ENCODE measurements around the gene GJA8. TPM values are rescaled to one million over a fixed set of nuclear protein-coding genes. Genes with fewer than 3 reads are reported as not detected.
"Not testable (repeated sequence)": the region's sequence is repeated elsewhere in the genome, so short reads cannot be mapped to it uniquely, and the experiment has no call there.

GJA8 gene
- polyA plus RNA-seq: not detected
- long read RNA-seq, donor 1: 0 reads
- long read RNA-seq, donor 2: 0 reads
- long read RNA-seq, donor 3: 0 reads
- long read RNA-seq, donor 4: 0 reads
- long read RNA-seq, donor 5: 0 reads
- long read RNA-seq, donor 6: 0 reads
- long read RNA-seq, donor 7: 0 reads
- long read RNA-seq, donor 8: 0 reads
- long read RNA-seq, donor 9: 0 reads
- long read RNA-seq, donor 10: 0 reads
- long read RNA-seq, donor 11: 0 reads

DNA sequence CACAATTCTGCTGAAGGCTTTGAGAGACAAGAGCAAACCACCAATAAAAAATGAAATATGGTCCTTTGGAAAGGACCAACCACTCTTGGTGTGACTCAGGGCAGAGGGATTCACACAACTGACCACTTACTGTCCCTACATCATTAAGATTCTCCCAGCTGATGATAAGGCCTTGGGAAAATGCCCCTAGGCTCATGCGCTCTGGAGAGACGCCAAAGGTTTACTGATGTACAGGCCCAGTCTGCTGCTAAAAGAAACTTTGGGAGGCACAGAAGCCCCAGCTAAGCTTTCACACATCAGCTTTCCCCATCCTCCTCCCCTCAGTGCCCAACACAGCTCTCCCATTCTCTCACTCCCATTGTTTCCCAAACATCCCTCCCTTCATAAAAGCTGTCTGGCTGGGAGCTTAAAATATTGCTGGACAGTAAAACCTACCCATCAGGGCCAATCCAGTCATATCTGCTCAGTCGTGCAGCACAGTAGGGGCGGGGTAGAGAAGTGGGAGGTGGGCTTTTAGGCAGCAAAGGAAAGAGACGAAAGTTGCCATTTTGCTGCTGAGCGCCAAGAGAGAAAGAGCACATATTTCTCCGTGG lies at the start of gene GJA8:
GJA8 (plus strand) TSS at position 543 of the 593 bp plus-strand sequence. CDS start 5,161 bp downstream, outside the sequence.
- no peak for DNase-seq
- Histone ChIP-seq H3K36me3 (ENCODE audit: control insufficient read depth, insufficient read depth, low read length) (no peaks in the 10 kb centered on the region), H3K27me3 (ENCODE audit: control insufficient read depth, insufficient read depth, low read length) (peaks cover 3% of the 10 kb centered on the region), H3K9me3 (ENCODE audit: control insufficient read depth, low read depth, low read length) (no peaks in the 10 kb centered on the region), H3K27ac (ENCODE audit: low read length) (no peak within 1 kb of the TSS), H3K4me1 (ENCODE audit: control insufficient read depth, insufficient read depth, low read length) (no peaks in the 10 kb centered on the region), H3K4me3 (ENCODE audit: low read length) (no peak within 1 kb of the TSS)
- no CpG with 5 or more reads among the region's 7 CpGs for WGBS (ENCODE audit: insufficient coverage, low lambda C conversion rate)

DNA sequence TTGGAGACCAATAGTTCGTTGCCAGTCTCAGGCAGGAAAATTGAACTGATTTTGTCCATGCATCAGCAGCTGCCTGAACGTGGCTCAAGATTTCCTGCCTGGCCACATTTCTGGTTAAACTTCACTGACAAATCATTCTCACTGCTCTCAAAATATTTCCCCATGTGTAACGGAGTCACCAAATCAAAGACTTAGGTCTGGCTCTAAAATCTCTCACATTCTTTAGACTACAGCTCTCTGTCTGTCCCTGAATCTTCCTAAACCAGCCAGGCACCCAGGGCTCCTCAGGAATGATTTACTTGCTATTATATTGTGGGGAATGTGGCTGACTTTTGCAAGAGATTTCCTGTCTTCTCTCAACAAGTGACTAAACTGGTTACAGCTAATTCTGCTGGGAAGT lies 49.2 kb upstream of the GJA8 start:
- H3K4me1 ChIP-seq (ENCODE audit: control insufficient read depth, insufficient read depth, low read length): no peaks in the 10 kb centered on the region

DNA sequence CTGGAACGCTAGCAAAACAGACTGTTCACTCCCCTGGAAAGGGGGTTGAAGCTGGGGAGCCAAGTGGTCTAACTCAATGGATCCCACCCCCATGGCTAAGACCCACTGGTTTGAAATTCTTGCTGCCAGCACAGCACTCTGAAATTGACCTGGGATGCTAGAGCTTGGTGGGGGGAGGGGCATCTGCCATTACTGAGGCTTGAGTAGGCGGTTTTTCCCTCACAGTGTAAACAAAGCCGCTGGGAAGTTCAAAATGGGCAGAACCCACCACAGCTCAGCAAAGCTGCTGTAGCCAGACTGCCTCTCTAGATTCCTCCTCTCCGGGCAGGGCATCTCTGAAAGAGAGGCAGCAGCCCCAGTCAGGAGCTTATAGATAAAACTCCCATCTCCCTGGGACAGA lies 47.6 kb upstream of the GJA8 start:
- H3K27me3 ChIP-seq (ENCODE audit: control insufficient read depth, insufficient read depth, low read length); H3K36me3 ChIP-seq (ENCODE audit: control insufficient read depth, insufficient read depth, low read length); H3K4me3 ChIP-seq (ENCODE audit: low read length); H3K27ac ChIP-seq (ENCODE audit: low read length); H3K9me3 ChIP-seq (ENCODE audit: control insufficient read depth, low read depth, low read length); H3K4me1 ChIP-seq (ENCODE audit: control insufficient read depth, insufficient read depth, low read length); DNase-seq: not testable (repeated sequence)
- no CpG with 5 or more reads among the region's 4 CpGs for WGBS (ENCODE audit: insufficient coverage, low lambda C conversion rate)

More for the DNA sequence above, 49.2 kb upstream of the GJA8 start:
- DNase-seq: no peak
- H3K9me3 ChIP-seq (ENCODE audit: control insufficient read depth, low read depth, low read length): no peaks in the 10 kb centered on the region
- H3K27ac ChIP-seq (ENCODE audit: low read length): no peak overlapping the region
- H3K4me3 ChIP-seq (ENCODE audit: low read length): no peak overlapping the region
- no peaks in the 10 kb centered on the region for H3K27me3 ChIP-seq (ENCODE audit: control insufficient read depth, insufficient read depth, low read length)
- no peaks in the 10 kb centered on the region for H3K36me3 ChIP-seq (ENCODE audit: control insufficient read depth, insufficient read depth, low read length)
- no CpG with 5 or more reads among the region's 3 CpGs for WGBS (ENCODE audit: insufficient coverage, low lambda C conversion rate)

DNA sequence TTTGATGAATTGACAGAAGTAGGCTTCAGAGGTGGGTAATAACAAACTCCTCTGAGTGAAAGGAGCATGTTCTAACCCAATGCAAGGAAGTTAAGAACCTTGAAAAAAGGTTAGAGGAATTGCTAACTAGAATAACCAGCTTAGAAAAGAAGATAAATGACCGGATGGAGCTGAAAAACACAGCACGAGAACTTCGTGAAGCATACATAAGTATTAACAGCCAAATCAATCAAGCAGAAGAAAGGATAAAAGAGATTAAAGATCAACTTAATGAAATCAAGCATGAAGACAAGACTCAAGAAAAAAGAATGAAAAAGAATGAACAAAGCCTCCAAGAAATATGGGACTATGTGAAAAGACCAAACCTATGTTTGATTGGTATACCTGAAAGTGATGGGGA lies 46.6 kb upstream of the GJA8 start:
- 90% methylated on average over 2 of the region's 3 CpGs for WGBS (ENCODE audit: insufficient coverage, low lambda C conversion rate)
- H3K9me3 ChIP-seq (ENCODE audit: control insufficient read depth, low read depth, low read length); DNase-seq; H3K4me1 ChIP-seq (ENCODE audit: control insufficient read depth, insufficient read depth, low read length); H3K27me3 ChIP-seq (ENCODE audit: control insufficient read depth, insufficient read depth, low read length); H3K36me3 ChIP-seq (ENCODE audit: control insufficient read depth, insufficient read depth, low read length); H3K27ac ChIP-seq (ENCODE audit: low read length); H3K4me3 ChIP-seq (ENCODE audit: low read length): not testable (repeated sequence)

DNA sequence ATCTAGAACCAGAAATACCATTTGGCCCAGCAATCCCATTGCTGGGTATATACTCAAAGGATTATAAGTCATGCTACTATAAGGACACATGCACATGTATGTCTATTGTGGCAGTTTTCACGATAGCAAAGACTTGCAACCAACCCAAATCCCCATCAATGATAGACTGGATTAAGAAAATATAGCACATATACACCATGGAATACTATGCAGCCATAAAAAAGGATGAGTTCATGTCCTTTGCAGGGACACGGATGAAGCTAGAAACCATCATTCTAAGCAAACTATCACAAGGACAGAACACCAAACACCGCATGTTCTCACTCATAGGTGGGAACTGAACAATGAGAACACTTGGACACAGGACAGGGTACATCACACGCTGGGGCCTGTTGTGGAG lies 35.4 kb upstream of the GJA8 start:
- H3K27me3 ChIP-seq (ENCODE audit: control insufficient read depth, insufficient read depth, low read length); H3K4me3 ChIP-seq (ENCODE audit: low read length); H3K36me3 ChIP-seq (ENCODE audit: control insufficient read depth, insufficient read depth, low read length); H3K4me1 ChIP-seq (ENCODE audit: control insufficient read depth, insufficient read depth, low read length); DNase-seq; H3K9me3 ChIP-seq (ENCODE audit: control insufficient read depth, low read depth, low read length); H3K27ac ChIP-seq (ENCODE audit: low read length): not testable (repeated sequence)
- 80% methylated on average over 1 of the region's 4 CpGs for WGBS (ENCODE audit: insufficient coverage, low lambda C conversion rate)

DNA sequence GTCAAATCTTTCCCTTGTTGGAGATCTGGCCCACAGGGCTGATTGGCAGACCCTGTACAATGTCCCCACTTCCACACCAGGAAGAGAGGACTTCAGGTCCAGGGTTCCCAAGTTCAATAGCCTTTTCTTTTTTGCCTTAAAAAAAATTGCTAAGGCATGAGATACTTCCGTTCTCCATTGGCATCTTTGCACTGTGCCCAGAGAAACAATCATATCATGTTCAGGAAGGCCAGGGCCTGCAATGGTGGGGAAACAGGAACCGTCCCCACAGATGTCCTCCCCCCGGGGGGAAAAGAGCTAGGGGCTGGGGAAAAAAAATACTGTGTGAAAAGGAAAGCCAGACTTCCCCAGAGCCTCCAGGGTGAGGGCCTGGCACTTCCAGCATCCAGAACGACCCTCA lies 24.6 kb upstream of the GJA8 start:
- Histone ChIP-seq H3K9me3 (ENCODE audit: control insufficient read depth, low read depth, low read length) (no peaks in the 10 kb centered on the region), H3K4me1 (ENCODE audit: control insufficient read depth, insufficient read depth, low read length) (no peaks in the 10 kb centered on the region), H3K27ac (ENCODE audit: low read length) (no peak overlapping the region), H3K36me3 (ENCODE audit: control insufficient read depth, insufficient read depth, low read length) (no peaks in the 10 kb centered on the region), H3K4me3 (ENCODE audit: low read length) (no peak overlapping the region), H3K27me3 (ENCODE audit: control insufficient read depth, insufficient read depth, low read length) (no peaks in the 10 kb centered on the region)
- 100% methylated on average over 1 of the region's 4 CpGs for WGBS (ENCODE audit: insufficient coverage, low lambda C conversion rate)
- DNase-seq: no peak

DNA sequence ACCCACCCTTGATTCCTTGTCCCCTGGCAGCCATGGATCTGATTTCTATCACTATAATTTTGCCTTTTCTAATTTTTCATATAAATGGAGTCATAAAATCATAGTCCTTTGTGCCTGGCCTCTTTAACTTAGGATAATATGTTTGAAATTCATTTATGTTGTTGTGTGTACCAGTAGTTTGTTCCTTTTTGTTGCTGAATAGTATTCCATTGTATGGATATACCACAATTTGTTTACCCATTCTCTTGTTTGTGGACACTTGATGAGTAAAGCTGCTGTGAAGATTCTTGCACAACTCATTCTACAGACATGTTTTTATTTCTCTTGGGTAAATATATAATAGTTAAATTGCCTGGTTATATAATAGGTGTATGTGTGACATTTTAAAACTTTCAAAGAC lies 22.7 kb upstream of the GJA8 start:
- Histone ChIP-seq H3K9me3 (ENCODE audit: control insufficient read depth, low read depth, low read length) (no peaks in the 10 kb centered on the region), H3K27ac (ENCODE audit: low read length) (no peak overlapping the region), H3K4me1 (ENCODE audit: control insufficient read depth, insufficient read depth, low read length) (no peaks in the 10 kb centered on the region), H3K27me3 (ENCODE audit: control insufficient read depth, insufficient read depth, low read length) (no peaks in the 10 kb centered on the region), H3K4me3 (ENCODE audit: low read length) (no peak overlapping the region), H3K36me3 (ENCODE audit: control insufficient read depth, insufficient read depth, low read length) (no peaks in the 10 kb centered on the region)
- no peak for DNase-seq

DNA sequence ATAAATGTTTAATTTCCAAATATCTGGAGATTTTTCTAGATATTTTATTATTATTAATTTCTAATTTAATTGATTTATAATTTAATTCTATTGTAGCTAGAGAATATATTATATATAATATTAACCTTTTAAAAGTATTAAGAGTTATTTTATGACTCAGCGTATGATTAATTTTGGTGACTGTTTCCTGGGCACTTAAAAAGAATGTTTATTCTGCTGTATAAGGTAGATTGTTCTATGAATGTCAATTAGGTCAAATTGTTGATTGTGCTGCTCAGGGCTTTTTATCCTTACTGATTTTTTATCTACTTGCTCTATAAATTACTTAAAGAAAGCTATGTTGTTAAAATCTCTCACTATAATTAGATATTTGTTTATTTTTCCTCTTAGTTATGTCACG lies 20.1 kb upstream of the GJA8 start:
- 67% methylated on average over 1 of the region's 2 CpGs for WGBS (ENCODE audit: insufficient coverage, low lambda C conversion rate)
- Histone ChIP-seq H3K36me3 (ENCODE audit: control insufficient read depth, insufficient read depth, low read length) (no peaks in the 10 kb centered on the region), H3K27ac (ENCODE audit: low read length) (no peak overlapping the region), H3K27me3 (ENCODE audit: control insufficient read depth, insufficient read depth, low read length) (no peaks in the 10 kb centered on the region), H3K9me3 (ENCODE audit: control insufficient read depth, low read depth, low read length) (no peaks in the 10 kb centered on the region), H3K4me1 (ENCODE audit: control insufficient read depth, insufficient read depth, low read length) (no peaks in the 10 kb centered on the region), H3K4me3 (ENCODE audit: low read length) (no peak overlapping the region)
- no peak for DNase-seq

DNA sequence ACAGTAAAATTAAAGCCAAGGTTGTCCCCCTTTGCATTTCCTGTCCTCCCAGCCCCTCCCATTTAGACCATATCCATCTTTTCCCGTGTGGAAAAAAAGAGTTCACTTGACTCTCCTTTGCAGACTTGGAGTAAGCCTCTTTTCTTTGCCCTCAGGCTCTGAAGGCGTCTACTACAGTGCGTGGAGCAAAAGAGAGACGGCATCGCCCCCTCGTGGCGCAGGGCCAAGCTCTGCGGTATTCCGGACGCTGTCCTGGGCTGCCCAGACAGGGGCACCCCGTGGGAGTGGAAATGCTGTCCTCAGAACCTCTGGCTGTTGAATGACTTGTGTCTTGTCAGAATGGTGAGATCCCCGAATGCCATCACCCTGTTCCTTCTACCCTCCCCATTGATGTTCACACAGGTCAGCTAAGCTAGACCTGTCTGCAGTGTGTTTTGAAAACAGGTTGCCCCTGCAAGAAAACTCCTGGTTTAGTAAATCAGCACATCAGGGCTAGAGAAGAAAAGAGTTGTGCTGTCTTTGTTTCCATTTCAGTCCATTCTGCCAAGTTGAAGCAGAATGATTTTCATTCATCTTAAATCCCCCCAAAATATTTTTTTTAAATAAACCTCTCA lies 12.3 kb upstream of the GJA8 start:
- Histone ChIP-seq H3K9me3 (ENCODE audit: control insufficient read depth, low read depth, low read length) (no peaks in the 10 kb centered on the region), H3K27ac (ENCODE audit: low read length) (no peak overlapping the region), H3K4me1 (ENCODE audit: control insufficient read depth, insufficient read depth, low read length) (no peaks in the 10 kb centered on the region), H3K27me3 (ENCODE audit: control insufficient read depth, insufficient read depth, low read length) (no peaks in the 10 kb centered on the region), H3K36me3 (ENCODE audit: control insufficient read depth, insufficient read depth, low read length) (no peaks in the 10 kb centered on the region), H3K4me3 (ENCODE audit: low read length) (no peak overlapping the region)
- WGBS (ENCODE audit: insufficient coverage, low lambda C conversion rate): no CpG with 5 or more reads among the region's 12 CpGs
- peak; percentile 57 to 63 for DNase-seq

DNA sequence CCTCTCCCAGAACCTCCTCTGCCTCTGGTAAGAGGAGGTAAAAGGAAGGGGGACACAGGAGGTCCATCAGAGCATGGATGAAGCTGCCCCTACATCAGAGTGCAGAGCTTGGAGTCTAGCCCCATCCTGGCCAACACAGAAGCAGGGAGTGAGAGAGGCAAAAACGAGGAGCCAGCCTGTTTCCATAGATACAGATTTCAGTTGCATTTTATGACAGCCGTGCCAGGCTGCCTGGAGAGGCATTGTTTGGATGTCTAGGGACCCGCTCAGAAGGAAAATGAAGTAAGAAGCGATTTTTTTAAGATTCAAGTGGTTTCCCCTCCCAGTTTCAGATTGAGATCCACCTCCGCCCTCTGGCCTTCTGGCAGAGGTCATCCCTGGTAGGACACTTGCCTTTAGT lies 11.5 kb upstream of the GJA8 start:
- Histone ChIP-seq H3K27ac (ENCODE audit: low read length) (no peak overlapping the region), H3K27me3 (ENCODE audit: control insufficient read depth, insufficient read depth, low read length) (no peaks in the 10 kb centered on the region), H3K9me3 (ENCODE audit: control insufficient read depth, low read depth, low read length) (no peaks in the 10 kb centered on the region), H3K4me1 (ENCODE audit: control insufficient read depth, insufficient read depth, low read length) (no peaks in the 10 kb centered on the region), H3K4me3 (ENCODE audit: low read length) (no peak overlapping the region), H3K36me3 (ENCODE audit: control insufficient read depth, insufficient read depth, low read length) (no peaks in the 10 kb centered on the region)
- WGBS (ENCODE audit: insufficient coverage, low lambda C conversion rate): no CpG with 5 or more reads among the region's 5 CpGs
- no peak for DNase-seq

DNA sequence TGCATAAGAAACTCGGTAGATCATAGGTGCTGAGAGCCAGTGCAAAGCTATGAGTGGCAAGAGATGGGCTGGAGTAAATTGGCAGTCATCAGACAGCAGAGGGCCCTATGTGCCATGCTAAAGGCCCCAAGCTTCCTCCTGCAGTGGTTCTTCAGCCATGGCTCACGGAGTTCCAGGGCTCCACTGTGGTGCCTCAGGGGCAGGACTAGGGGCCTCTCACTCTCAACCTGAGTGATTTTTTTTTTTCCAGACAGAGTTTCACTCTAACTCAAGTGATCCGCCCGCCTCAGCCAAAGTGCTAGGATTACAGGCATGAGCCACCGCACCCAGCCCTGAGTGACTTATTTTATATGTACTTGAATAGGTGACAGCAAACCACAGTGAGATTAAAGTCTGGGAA lies 10.4 kb upstream of the GJA8 start:
- peak in 1 of 2 donors; percentile 36 for DNase-seq
- Histone ChIP-seq H3K9me3 (ENCODE audit: control insufficient read depth, low read depth, low read length) (no peaks in the 10 kb centered on the region), H3K36me3 (ENCODE audit: control insufficient read depth, insufficient read depth, low read length) (no peaks in the 10 kb centered on the region), H3K27ac (ENCODE audit: low read length) (no peak overlapping the region), H3K4me3 (ENCODE audit: low read length) (no peak overlapping the region), H3K27me3 (ENCODE audit: control insufficient read depth, insufficient read depth, low read length) (no peaks in the 10 kb centered on the region), H3K4me1 (ENCODE audit: control insufficient read depth, insufficient read depth, low read length) (no peaks in the 10 kb centered on the region)
- no CpG with 5 or more reads among the region's 5 CpGs for WGBS (ENCODE audit: insufficient coverage, low lambda C conversion rate)

Measured in large intestine (tissue), 12 donors.